ENCODE measurements around the gene ZNF282. TPM values are rescaled to one million over a fixed set of nuclear protein-coding genes. Genes with fewer than 3 reads are reported as not detected.
"Not testable (repeated sequence)": the region's sequence is repeated elsewhere in the genome, so short reads cannot be mapped to it uniquely, and the experiment has no call there.

ZNF282 gene
- total and polyA plus RNA-seq, 10 donors: 4.7 to 25.8 (median 18.1) TPM

DNA sequence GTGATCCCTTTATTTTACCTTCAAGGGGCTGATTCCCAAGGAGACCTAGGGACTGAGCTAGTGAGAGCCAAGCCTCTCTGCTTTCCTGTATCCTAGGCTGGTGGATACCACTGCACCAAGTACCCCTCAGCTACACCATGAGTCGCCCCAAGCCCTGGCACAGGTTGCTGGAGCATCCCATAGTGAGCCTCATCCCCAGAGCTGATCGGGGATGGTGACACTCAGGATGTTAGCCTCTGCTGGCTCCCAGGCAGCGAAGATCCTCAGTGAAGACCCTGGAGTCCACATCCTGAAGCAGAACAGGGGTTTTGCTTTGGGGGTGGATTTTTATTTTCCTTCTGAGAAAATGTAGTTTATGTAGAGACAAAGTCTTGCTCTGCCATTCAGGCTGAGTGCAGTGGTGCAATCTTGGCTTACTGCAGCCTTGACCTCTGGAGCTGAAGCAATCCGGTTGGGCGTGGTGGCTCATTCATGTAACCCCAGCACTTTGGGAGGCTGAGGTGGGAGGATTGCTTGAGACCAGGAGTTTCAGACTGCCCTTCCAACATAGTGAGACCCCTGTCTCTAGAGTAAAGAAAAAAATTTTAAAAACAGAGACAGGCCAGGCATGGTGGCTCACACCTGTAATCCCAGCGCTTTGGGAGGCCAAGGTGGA is 31.6 kb downstream of the ZNF282 start:
- Histone ChIP-seq H3K4me1 (no peaks in the 10 kb centered on the region), H3K36me3 (peaks cover 0 to 48% (median 34%) of the 10 kb centered on the region in 6 donors), H3K27me3 (replicated peaks in 1 of 7) (no peaks in the 10 kb centered on the region), H3K27ac (no peak overlapping the region), H3K4me3 (no peak overlapping the region), H3K9me3 (peaks cover 0 to 5% (median 0%) of the 10 kb centered on the region in 8 donors)
- WGBS, 5 donors: 61 to 93% (median 87%) methylated on average over 3 to 6 of the region's 6 CpGs
- intact Hi-C loops (cut with DNase I; ENCODE audit: low total_unique reads): no loop called here
- peak; percentile 37 for DNase-seq
- no peak for TF ChIP-seq POLR2A (IDR thresholded peaks at IDR 0.05)
- no peak for TF ChIP-seq POLR2AphosphoS5 (IDR thresholded peaks at IDR 0.05)
- TF ChIP-seq, protein P1, sequence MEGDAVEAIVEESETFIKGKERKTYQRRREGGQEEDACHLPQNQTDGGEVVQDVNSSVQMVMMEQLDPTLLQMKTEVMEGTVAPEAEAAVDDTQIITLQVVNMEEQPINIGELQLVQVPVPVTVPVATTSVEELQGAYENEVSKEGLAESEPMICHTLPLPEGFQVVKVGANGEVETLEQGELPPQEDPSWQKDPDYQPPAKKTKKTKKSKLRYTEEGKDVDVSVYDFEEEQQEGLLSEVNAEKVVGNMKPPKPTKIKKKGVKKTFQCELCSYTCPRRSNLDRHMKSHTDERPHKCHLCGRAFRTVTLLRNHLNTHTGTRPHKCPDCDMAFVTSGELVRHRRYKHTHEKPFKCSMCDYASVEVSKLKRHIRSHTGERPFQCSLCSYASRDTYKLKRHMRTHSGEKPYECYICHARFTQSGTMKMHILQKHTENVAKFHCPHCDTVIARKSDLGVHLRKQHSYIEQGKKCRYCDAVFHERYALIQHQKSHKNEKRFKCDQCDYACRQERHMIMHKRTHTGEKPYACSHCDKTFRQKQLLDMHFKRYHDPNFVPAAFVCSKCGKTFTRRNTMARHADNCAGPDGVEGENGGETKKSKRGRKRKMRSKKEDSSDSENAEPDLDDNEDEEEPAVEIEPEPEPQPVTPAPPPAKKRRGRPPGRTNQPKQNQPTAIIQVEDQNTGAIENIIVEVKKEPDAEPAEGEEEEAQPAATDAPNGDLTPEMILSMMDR (IDR thresholded peaks at IDR 0.05 in 8 of 11, conservative IDR thresholded peaks at IDR 0.05 in 3 of 11): no peak

GRCh38 chr7:149228831-149229471 is 33.6 kb downstream of the ZNF282 start:
- Histone ChIP-seq H3K9me3 (peaks cover 0 to 5% (median 0%) of the 10 kb centered on the region in 8 donors), H3K27me3 (replicated peaks in 1 of 7) (peaks cover 0 to 15% (median 0%) of the 10 kb centered on the region in 7 donors), H3K27ac (no peak overlapping the region), H3K4me3 (no peak overlapping the region), H3K36me3 (peaks cover 0 to 28% (median 19%) of the 10 kb centered on the region in 6 donors), H3K4me1 (no peaks in the 10 kb centered on the region)
- intact Hi-C loops (cut with DNase I; ENCODE audit: low total_unique reads): no loop called here
- WGBS, 5 donors: 51 to 67% (median 60%) methylated on average over 7 of the region's 7 CpGs
- DNase-seq: no peak
- TF ChIP-seq, protein P1 (IDR thresholded peaks at IDR 0.05 in 8 of 11, conservative IDR thresholded peaks at IDR 0.05 in 3 of 11): no peak
- TF ChIP-seq POLR2AphosphoS5 (IDR thresholded peaks at IDR 0.05): peak in 1 of 3 donors; percentile 33

- TF ChIP-seq POLR2AphosphoS5 (IDR thresholded peaks at IDR 0.05): no peak
- TF ChIP-seq, protein P1 (IDR thresholded peaks at IDR 0.05 in 8 of 11, conservative IDR thresholded peaks at IDR 0.05 in 3 of 11): no peak
- TF ChIP-seq POLR2A (IDR thresholded peaks at IDR 0.05): no peak
- intact Hi-C loops (cut with DNase I; ENCODE audit: low total_unique reads): no loop called here
- H3K27me3 ChIP-seq (replicated peaks in 1 of 7): peaks cover 0 to 21% (median 0%) of the 10 kb centered on the region in 7 donors
- H3K27ac ChIP-seq: no peak overlapping the region
- DNase-seq: peak; percentile 32
- H3K9me3 ChIP-seq: no peaks in the 10 kb centered on the region
- no peaks in the 10 kb centered on the region for H3K4me1 ChIP-seq
- no peak overlapping the region for H3K4me3 ChIP-seq
- 58 to 76% (median 63%) methylated on average over 6 of the region's 6 CpGs for WGBS, 5 donors
- peaks cover 0 to 22% (median 13%) of the 10 kb centered on the region in 6 donors for H3K36me3 ChIP-seq
Measured at GRCh38 chr7:149229526-149229925, 34.2 kb downstream of the ZNF282 start.

DNA sequence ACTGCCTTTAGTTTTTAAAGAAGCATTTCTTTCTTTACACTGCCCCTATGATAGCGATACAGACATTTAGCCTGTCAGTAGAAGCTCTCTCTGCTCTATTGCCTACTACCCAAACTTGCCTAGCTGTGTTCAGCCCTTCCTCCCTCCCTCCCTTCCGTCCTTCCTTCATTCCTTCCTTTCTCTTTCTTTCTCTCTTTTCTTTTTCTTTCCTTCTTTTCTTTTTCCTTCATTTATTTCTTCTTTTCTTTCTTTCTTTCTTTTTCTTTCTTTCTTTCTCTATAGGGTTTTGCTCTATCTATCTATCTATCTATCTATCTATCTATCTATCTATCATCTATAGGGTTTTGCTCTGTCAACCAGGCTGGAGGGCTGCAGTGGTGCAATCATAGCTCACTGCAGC is 37.0 kb downstream of the ZNF282 start:
- Histone ChIP-seq H3K4me3 (no peak overlapping the region), H3K9me3 (no peaks in the 10 kb centered on the region), H3K4me1 (no peaks in the 10 kb centered on the region), H3K27ac (no peak overlapping the region), H3K36me3 (no peaks in the 10 kb centered on the region), H3K27me3 (replicated peaks in 1 of 7) (peaks cover 0 to 35% (median 0%) of the 10 kb centered on the region in 7 donors)
- no peak for TF ChIP-seq POLR2A (IDR thresholded peaks at IDR 0.05)
- TF ChIP-seq, protein P1 (IDR thresholded peaks at IDR 0.05 in 8 of 11, conservative IDR thresholded peaks at IDR 0.05 in 3 of 11): no peak
- TF ChIP-seq POLR2AphosphoS5 (IDR thresholded peaks at IDR 0.05): no peak
- 71 to 87% (median 80%) methylated on average over 2 of the region's 2 CpGs for WGBS, 5 donors
- intact Hi-C loops (cut with DNase I; ENCODE audit: low total_unique reads): no loop called here
- DNase-seq: no peak

DNA sequence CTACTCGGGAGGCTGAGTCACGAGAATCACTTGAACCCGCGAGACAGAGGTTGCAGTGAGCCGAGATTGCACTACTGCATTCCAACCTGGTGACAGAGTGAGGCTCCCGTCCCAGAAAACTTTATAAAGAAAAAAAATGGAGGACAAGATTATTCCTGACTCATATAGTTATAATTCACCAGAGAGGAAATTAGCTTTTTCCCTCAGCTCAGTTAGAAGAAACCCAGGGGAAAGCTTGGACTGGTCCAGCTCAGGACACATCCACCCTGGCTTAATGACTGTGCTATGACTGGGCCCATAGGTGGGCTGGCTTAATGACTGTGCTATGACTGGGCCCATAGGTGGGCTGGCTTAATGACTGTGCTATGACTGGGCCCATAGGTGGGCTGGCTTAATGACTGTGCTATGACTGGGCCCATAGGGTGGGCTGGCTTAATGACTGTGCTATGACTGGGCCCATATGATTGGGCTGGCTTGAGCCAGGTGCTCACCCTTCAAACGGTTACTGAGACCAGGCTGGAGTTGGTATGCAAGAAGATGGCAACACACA is 38.4 kb downstream of the ZNF282 start:
- DNase-seq; H3K9me3 ChIP-seq; intact Hi-C loops (cut with DNase I; ENCODE audit: low total_unique reads); H3K4me3 ChIP-seq; H3K36me3 ChIP-seq; H3K27ac ChIP-seq; H3K4me1 ChIP-seq: not testable (repeated sequence)
- 80 to 94% (median 87%) methylated on average over 7 of the region's 7 CpGs for WGBS, 5 donors
- H3K27me3 ChIP-seq (replicated peaks in 1 of 7): peaks cover 0 to 35% (median 0%) of the 10 kb centered on the region in 7 donors

All from spleen (tissue), 11 donors.